Endothelial cell of umbilical vein (primary cell): Measurements from ENCODE around the gene BCL2L13. TPM values are rescaled to one million over a fixed set of nuclear protein-coding genes. Genes with fewer than 3 reads are reported as not detected.
A peak's percentile ranks its signal among the peaks of the same experiment; 100 is the strongest.

Experiments
- BruUV-seq: library from RNA; stranded (reverse); fragments of 400-500 nt; replicated peaks from 2 replicates; lab custom pipeline; 2021; lab: Mats Ljungman, UMichigan
- CTCF ChIA-PET: fragments of 300-600, 350-600 bp; sonication (Branson Sonifier 250); formaldehyde crosslinking; loops from one replicate; lab custom pipeline; 2021; ENCODE audit warnings: antibody characterized with exemption, inconsistent platforms; lab: Charles Lee
- POLR2A ChIA-PET: fragments of 300-600, 350-600 bp; sonication (Branson Sonifier 250); formaldehyde crosslinking; loops from one replicate; lab custom pipeline; 2021; ENCODE audit warnings: antibody characterized with exemption, inconsistent platforms; lab: Charles Lee
- DNase-seq: peaks from one replicate; pipeline ENCODE4 v3.0.0-alpha.2; 2011; ENCODE audit warnings: low read depth, low spot score
- FAIRE-seq: peaks from 2 replicates; lab custom pipeline; 2011; peaks lifted over from hg19 to GRCh38; lab: Jason Lieb, UNC
- H2AFZ ChIP-seq: 2 replicates; pipeline ENCODE4 v1.6.0; 2012; ENCODE audit warnings: low read depth, low read length, control low read depth, inconsistent platforms
- H3K27ac ChIP-seq: 2 replicates; pipeline ENCODE4 v1.5.1; 2011; ENCODE audit warnings: low read depth, mild to moderate bottlenecking, control low read depth, low read length, moderate library complexity; ENCODE audit not compliant: insufficient read depth
- H3K27me3 ChIP-seq, 2 experiments: 2 replicates each; pipeline versions ENCODE4 v1.6.0 to v1.6.1; 2011; ENCODE audit warnings: low read length in 2 of 2, mixed read lengths in 1 of 2; ENCODE audit not compliant: control insufficient read depth in 2 of 2, insufficient read depth in 2 of 2
- H3K36me3 ChIP-seq, 2 experiments: 2 replicates in 1 of 2; 3 replicates in 1 of 2; pipeline ENCODE4 v1.5.1; 2011; ENCODE audit warnings: low read length in 2 of 2, mild to moderate bottlenecking in 1 of 2, moderate library complexity in 1 of 2; ENCODE audit not compliant: control insufficient read depth in 2 of 2, insufficient read depth in 2 of 2; ENCODE audit errors: extremely low read depth in 1 of 2
- H3K4me1 ChIP-seq: 3 replicates; pipeline ENCODE4 v1.5.1; 2011; ENCODE audit warnings: mild to moderate bottlenecking, low read length; ENCODE audit not compliant: control insufficient read depth, insufficient read depth; ENCODE audit errors: extremely low read depth
- H3K4me2 ChIP-seq: 2 replicates; pipeline ENCODE4 v1.6.1; 2011; ENCODE audit warnings: low read length, control low read depth, mixed read lengths; ENCODE audit not compliant: insufficient read depth
- H3K4me3 ChIP-seq, 3 experiments: fragments of 200-600 bp in 1 of 3; sonication (generic), shearing (Covaris generic) in 1 of 3; replicated peaks in 1 of 3; 2 replicates each; pipeline ENCODE4 v1.5.1; 2011 to 2016; ENCODE audit warnings: control low read depth in 3 of 3, low read length in 3 of 3, mild to moderate bottlenecking in 2 of 3, inconsistent platforms in 1 of 3, low read depth in 1 of 3, moderate library complexity in 1 of 3; ENCODE audit not compliant: insufficient read depth in 1 of 3
- H3K79me2 ChIP-seq: 2 replicates; pipeline ENCODE4 v1.6.0; 2012; ENCODE audit warnings: low read length, inconsistent platforms; ENCODE audit not compliant: control insufficient read depth, insufficient read depth
- H3K9ac ChIP-seq: replicated peaks from 2 replicates; pipeline ENCODE3; 2011; ENCODE audit warnings: low read length, control low read depth; ENCODE audit not compliant: insufficient read depth; ENCODE audit errors: extremely low read depth
- H3K9me1 ChIP-seq: replicated peaks from 3 replicates; pipeline ENCODE4 v1.6.0; 2011; ENCODE audit warnings: mild to moderate bottlenecking, low read length; ENCODE audit not compliant: control insufficient read depth, insufficient read depth; ENCODE audit errors: extremely low read depth
- H3K9me3 ChIP-seq: replicated peaks from 2 replicates; pipeline ENCODE4 v1.5.1; 2012; ENCODE audit warnings: low read length, inconsistent platforms; ENCODE audit not compliant: control insufficient read depth, insufficient read depth
- H4K20me1 ChIP-seq: replicated peaks from 2 replicates; pipeline ENCODE3; 2011; ENCODE audit warnings: mild to moderate bottlenecking, low read length; ENCODE audit not compliant: control insufficient read depth, insufficient read depth; ENCODE audit errors: extremely low read depth
- CTCF ChIP-seq, 2 donors: IDR thresholded peaks; 1 replicate in 1 of 2; 2 replicates in 1 of 2; pipeline ENCODE4 v1.5.1; 2011; ENCODE audit warnings: low read length in 2 of 2, mild to moderate bottlenecking in 2 of 2, moderate library complexity in 2 of 2, control low read depth in 1 of 2, inconsistent platforms in 1 of 2, low read depth in 1 of 2; ENCODE audit not compliant: insufficient read depth in 1 of 2; ENCODE audit errors: extremely low read depth in 1 of 2
- EZH2 ChIP-seq: IDR thresholded peaks from 2 replicates; pipeline ENCODE4 v1.6.1; 2012; ENCODE audit warnings: borderline replicate concordance, low read depth, mild to moderate bottlenecking, moderate library complexity, low read length, inconsistent platforms; ENCODE audit not compliant: severe bottlenecking
- FOS ChIP-seq: IDR thresholded peaks from 2 replicates; pipeline ENCODE4 v1.6.1; 2011; ENCODE audit warnings: mild to moderate bottlenecking, low read length, moderate library complexity, borderline replicate concordance; ENCODE audit not compliant: insufficient read depth
- GATA2 ChIP-seq: IDR thresholded peaks from 2 replicates; pipeline ENCODE4 v1.7.0; 2011; ENCODE audit warnings: low read depth, mild to moderate bottlenecking, moderate library complexity, mixed read lengths, low read length; ENCODE audit not compliant: insufficient read length, insufficient read depth
- JUN ChIP-seq: IDR thresholded peaks from 2 replicates; pipeline ENCODE4 v1.6.1; 2011; ENCODE audit warnings: borderline replicate concordance, low read depth; ENCODE audit not compliant: insufficient read length, insufficient read depth
- MAX ChIP-seq: IDR thresholded peaks from 2 replicates; pipeline ENCODE4 v1.6.1; 2011; ENCODE audit not compliant: insufficient read depth, insufficient read length
- MYC ChIP-seq: IDR thresholded peaks from one replicate; pipeline ENCODE4 v1.6.1; 2011; ENCODE audit warnings: mild to moderate bottlenecking, low read depth, low read length
- POLR2A ChIP-seq: IDR thresholded peaks from 2 replicates; pipeline ENCODE4 v1.6.1; 2012; ENCODE audit warnings: low read depth, mild to moderate bottlenecking, control low read depth, low read length
- POLR2AphosphoS5 ChIP-seq: IDR thresholded peaks from 2 replicates; pipeline ENCODE4 v1.6.1; 2012; ENCODE audit warnings: low read depth, mild to moderate bottlenecking, control low read depth, low read length, moderate library complexity; ENCODE audit not compliant: insufficient read depth
- dilution Hi-C: fragments of 300-500 bp; cut with MboI; formaldehyde crosslinking; loops from one replicate; pipeline ENCODE4 v1.15.0; 2019; ENCODE audit warnings: low sequenced_read_pairs; ENCODE audit not compliant: extremely low pct_ligation_motif_present
- intact Hi-C: fragments of 100-400 bp; cut with micrococcal nuclease; formaldehyde crosslinking; loops from one replicate; pipeline ENCODE4 v1.10.0; 2022
- polyA plus RNA-seq, 4 experiments: library from polyadenylated mRNA; depleted of rRNA in 3 of 4; stranded (reverse) in 3 of 4; unstranded in 1 of 4; fragments of >200 nt; gene quantifications; 2 replicates each; pipeline versions ENCODE4 v1.2.1 to v1.2.3, GENCODE V29; 2011 to 2012; ENCODE audit warnings: missing spikeins in 1 of 4
- total RNA-seq: library from RNA; stranded (reverse); gene quantifications from 2 replicates; pipeline ENCODE4 v1.2.3, GENCODE V29; 2021

BCL2L13 gene
- total and polyA plus RNA-seq, 2 donors (not counting 3 experiments of a cell fraction or from before 2014, with no cell fraction given): 28.1 to 36.2 TPM

- Histone ChIP-seq H3K27me3 (no peaks in the 10 kb centered on the region), H3K4me3 (no peak overlapping the region), H2AFZ (no peak overlapping the region), H4K20me1 (no peaks in the 10 kb centered on the region), H3K36me3 (peaks cover 10 to 17% of the 10 kb centered on the region in 2 experiments), H3K4me1 (peaks cover 9% of the 10 kb centered on the region), H3K9ac (no peak overlapping the region), H3K9me1 (no peaks in the 10 kb centered on the region), H3K9me3 (no peaks in the 10 kb centered on the region), H3K4me2 (no peak overlapping the region), H3K79me2 (no peaks in the 10 kb centered on the region), H3K27ac (peak overlapping the region; percentile 43)
- DNase-seq (peak; percentile 30), FAIRE-seq (peak; percentile 70)
- intact Hi-C loops (no loop called here), dilution Hi-C loops (no loop called here)
- CTCF ChIA-PET: interaction anchor here (1.1 to 2.9 kb wide), 5 partner anchors 8 to 342 kb away, joined by 3 to 7 read pairs (median 6); no protein-coding TSS in a partner anchor
- POLR2A ChIA-PET: no interaction called here
- TF ChIP-seq CTCF (IDR thresholded peaks at IDR 0.05; ENCODE audit: extremely low read depth in 1 of 2, insufficient read depth in 1 of 2, low read depth in 1 of 2, low read length in 2 of 2) (no peak), POLR2AphosphoS5 (no peak), EZH2 (no peak), FOS (no peak), GATA2 (no peak), MYC (no peak), JUN (no peak), POLR2A (no peak), MAX (no peak)
- no TSS peak for BruUV-seq
Measured at GRCh38 chr22:17734187-17734586, 95.6 kb downstream of the BCL2L13 start.
